Lower leg skin (tissue), 3 donors: ENCODE data around the gene TRAPPC2B.

ENCODE experiments used
- POLR2A ChIP-seq, 2 donors: fragments of 450-650 bp; IDR thresholded peaks; one replicate each; pipeline ENCODE4 v1.6.1; 2016 to 2017; ENCODE audit warnings: antibody characterized with exemption in 2 of 2, mild to moderate bottlenecking in 1 of 2, moderate library complexity in 1 of 2
- TF ChIP-seq, protein P1 (sequence below), 3 donors: fragments of 450-650 bp; IDR thresholded peaks; one replicate each; pipeline ENCODE4 v1.5.1; 2016; ENCODE audit warnings: antibody characterized with exemption in 3 of 3, mild to moderate bottlenecking in 3 of 3, moderate library complexity in 2 of 3

DNA sequence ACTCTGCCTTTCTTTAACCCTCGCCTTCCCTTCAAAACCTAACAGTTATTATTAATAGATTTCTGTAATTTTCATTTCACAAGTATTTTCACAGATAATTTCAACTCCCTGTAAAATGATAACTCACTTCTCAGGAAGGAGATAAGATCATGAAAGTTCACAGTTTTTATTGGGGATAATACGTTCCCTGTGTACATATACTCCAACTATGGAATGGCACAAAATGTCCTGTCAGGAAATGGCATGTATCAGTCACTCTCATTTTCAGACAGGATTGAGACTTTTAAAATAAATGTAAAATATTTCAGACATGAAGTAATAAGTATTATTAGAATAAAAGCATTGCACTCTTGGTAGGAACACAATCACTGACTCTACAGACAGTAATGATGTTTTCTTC, 932 bp upstream of the TRAPPC2B start:
- TF ChIP-seq, protein P1, sequence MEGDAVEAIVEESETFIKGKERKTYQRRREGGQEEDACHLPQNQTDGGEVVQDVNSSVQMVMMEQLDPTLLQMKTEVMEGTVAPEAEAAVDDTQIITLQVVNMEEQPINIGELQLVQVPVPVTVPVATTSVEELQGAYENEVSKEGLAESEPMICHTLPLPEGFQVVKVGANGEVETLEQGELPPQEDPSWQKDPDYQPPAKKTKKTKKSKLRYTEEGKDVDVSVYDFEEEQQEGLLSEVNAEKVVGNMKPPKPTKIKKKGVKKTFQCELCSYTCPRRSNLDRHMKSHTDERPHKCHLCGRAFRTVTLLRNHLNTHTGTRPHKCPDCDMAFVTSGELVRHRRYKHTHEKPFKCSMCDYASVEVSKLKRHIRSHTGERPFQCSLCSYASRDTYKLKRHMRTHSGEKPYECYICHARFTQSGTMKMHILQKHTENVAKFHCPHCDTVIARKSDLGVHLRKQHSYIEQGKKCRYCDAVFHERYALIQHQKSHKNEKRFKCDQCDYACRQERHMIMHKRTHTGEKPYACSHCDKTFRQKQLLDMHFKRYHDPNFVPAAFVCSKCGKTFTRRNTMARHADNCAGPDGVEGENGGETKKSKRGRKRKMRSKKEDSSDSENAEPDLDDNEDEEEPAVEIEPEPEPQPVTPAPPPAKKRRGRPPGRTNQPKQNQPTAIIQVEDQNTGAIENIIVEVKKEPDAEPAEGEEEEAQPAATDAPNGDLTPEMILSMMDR (IDR thresholded peaks at IDR 0.05), result no peak
- TF ChIP-seq POLR2A (IDR thresholded peaks at IDR 0.05), result no peak
